K562 (cell line): ENCODE measurements around the gene SEC14L1. TPM values are rescaled to one million over a fixed set of nuclear protein-coding genes. Genes with fewer than 3 reads are reported as not detected.

ENCODE experiments used
- ATAC-seq: fragments of 200-7000 bp; cut with Tn5 transposase; 3 replicates; pipeline ENCODE4 v1.9.1; 2020; ENCODE audit warnings: moderate library complexity
- BruUV-seq: library from RNA; stranded (reverse); fragments of 400-500 nt; replicated peaks from 2 replicates; lab custom pipeline; 2021; lab: Mats Ljungman, UMichigan
- CTCF ChIA-PET: fragments of 300-600 bp; formaldehyde crosslinking; extraction: SDS; loops from one replicate; lab custom pipeline; 2021; ENCODE audit warnings: low intra/inter-chr PET ratio; lab: Yijun Ruan, JAX
- POLR2A ChIA-PET: fragments of 300-600, 350-650 bp; sonication (Branson Sonifier 250); formaldehyde crosslinking; extraction: SDS; loops from one replicate; lab custom pipeline; 2021; ENCODE audit warnings: antibody characterized with exemption, inconsistent platforms; lab: Yijun Ruan, JAX
- DNase-seq, 4 experiments: peaks; one replicate each; pipeline versions ENCODE4 v3.0.0 to v3.0.0-alpha.2; 2011 to 2018; ENCODE audit warnings: low spot score in 3 of 4, mixed read lengths in 3 of 4; ENCODE audit errors: extremely low read depth in 1 of 4
- FAIRE-seq: peaks from 2 replicates; lab custom pipeline; 2011; peaks lifted over from hg19 to GRCh38; lab: Jason Lieb, UNC
- H2AFZ ChIP-seq: 2 replicates; pipeline ENCODE4 v1.6.0; 2011; ENCODE audit warnings: low read depth, low read length, control low read depth, inconsistent platforms
- H3K27ac ChIP-seq: fragments of 200-600 bp; 3 replicates; pipeline ENCODE4 v1.8.0; 2011; ENCODE audit warnings: low read depth, mild to moderate bottlenecking, control low read depth, inconsistent platforms, low read length, moderate library complexity, mixed read lengths; ENCODE audit errors: extremely low read depth
- H3K27me3 ChIP-seq, 2 experiments: fragments of 300-600 bp in 1 of 2; 2 replicates in 1 of 2; 3 replicates in 1 of 2; pipeline versions ENCODE4 v1.6.0 to v1.8.0; 2011; ENCODE audit warnings: inconsistent platforms in 2 of 2, low read length in 2 of 2, mild to moderate bottlenecking in 1 of 2, mixed read lengths in 1 of 2, moderate library complexity in 1 of 2; ENCODE audit not compliant: control insufficient read depth in 2 of 2, insufficient read depth in 2 of 2
- H3K36me3 ChIP-seq: fragments of 300-600 bp; 3 replicates; pipeline ENCODE4 v1.8.0; 2011; ENCODE audit warnings: mild to moderate bottlenecking, low read length, inconsistent platforms; ENCODE audit not compliant: control insufficient read depth, insufficient read depth
- H3K4me1 ChIP-seq, 2 experiments: fragments of 200-600 bp in 1 of 2; replicated peaks in 1 of 2; 2 replicates in 1 of 2; 3 replicates in 1 of 2; pipeline versions ENCODE4 v1.5.1 to v1.8.0; 2011; ENCODE audit warnings: inconsistent platforms in 2 of 2, low read length in 2 of 2, mild to moderate bottlenecking in 1 of 2, mixed read lengths in 1 of 2, moderate library complexity in 1 of 2; ENCODE audit not compliant: control insufficient read depth in 2 of 2, insufficient read depth in 2 of 2
- H3K4me2 ChIP-seq: 2 replicates; pipeline ENCODE4 v1.6.1; 2011; ENCODE audit warnings: low read length, control low read depth, inconsistent platforms, mixed read lengths; ENCODE audit not compliant: insufficient read depth
- H3K4me3 ChIP-seq: fragments of 200-600 bp; sonication (generic), shearing (Covaris generic); 2 replicates; pipeline ENCODE4 v1.5.1; 2016; ENCODE audit warnings: control low read depth, inconsistent platforms
- H3K79me2 ChIP-seq: fragments of 200-600 bp; 3 replicates; pipeline ENCODE4 v1.8.0; 2011; ENCODE audit warnings: low read length, inconsistent platforms; ENCODE audit not compliant: control insufficient read depth, insufficient read depth
- H3K9ac ChIP-seq, 2 experiments: 2 replicates each; pipeline versions ENCODE4 v1.6.0 to v1.6.1; 2011; ENCODE audit warnings: low read depth in 2 of 2, low read length in 2 of 2, control low read depth in 1 of 2, inconsistent platforms in 1 of 2, mild to moderate bottlenecking in 1 of 2, mixed read lengths in 1 of 2; ENCODE audit not compliant: insufficient read depth in 1 of 2
- H3K9me1 ChIP-seq: one replicate; pipeline ENCODE4 v1.6.0; 2011; ENCODE audit warnings: inconsistent platforms, mild to moderate bottlenecking, low read length, moderate library complexity; ENCODE audit not compliant: control insufficient read depth, insufficient read depth
- H3K9me3 ChIP-seq: replicated peaks from 2 replicates; pipeline ENCODE4 v1.5.1; 2011; ENCODE audit warnings: low read depth, low read length, inconsistent platforms; ENCODE audit not compliant: control insufficient read depth, insufficient read depth
- H4K20me1 ChIP-seq: replicated peaks from 2 replicates; pipeline ENCODE4 v1.6.1; 2011; ENCODE audit warnings: low read length, inconsistent platforms, mixed read lengths; ENCODE audit not compliant: control insufficient read depth, insufficient read depth
- BCL6 ChIP-seq: fragments of 250-450 bp; sonication (Bioruptor Pico); IDR thresholded peaks from 2 replicates; pipeline ENCODE4 v1.4.0; 2020
- ETV5 ChIP-seq: sonication (generic); formaldehyde crosslinking; IDR thresholded peaks from 2 replicates; pipeline ENCODE4 v1.4.0; 2020; ENCODE audit warnings: low read depth, mild to moderate bottlenecking, missing genetic modification reagents
- FOXP4 ChIP-seq: sonication (generic); formaldehyde crosslinking; IDR thresholded peaks from 2 replicates; pipeline ENCODE4 v1.8.0; 2022; ENCODE audit warnings: mild to moderate bottlenecking, missing genetic modification reagents, borderline replicate concordance
- MYC ChIP-seq, 2 experiments: fragments of 250-450 bp in 1 of 2; sonication (Bioruptor Pico) in 1 of 2; IDR thresholded peaks; 2 replicates each; pipeline versions ENCODE4 v1.5.1 to v1.6.1; 2012 to 2021; ENCODE audit warnings: low read depth in 2 of 2, borderline replicate concordance in 1 of 2, improper control_type of control experiment in 1 of 2, low read length in 1 of 2, mild to moderate bottlenecking in 1 of 2, moderate library complexity in 1 of 2
- PML ChIP-seq: IDR thresholded peaks from 2 replicates; pipeline ENCODE4 v1.6.1; 2012; ENCODE audit warnings: low read length, inconsistent platforms
- SRSF9 ChIP-seq: fragments of 200-400 bp; formaldehyde crosslinking; IDR thresholded peaks from 2 replicates; pipeline ENCODE4 v1.6.1; 2017; ENCODE audit warnings: low read depth, low read length, borderline replicate concordance
- STAT5A ChIP-seq: IDR thresholded peaks from 2 replicates; pipeline ENCODE4 v1.6.1; 2012; ENCODE audit warnings: low read length, inconsistent platforms, borderline replicate concordance
- STAT6 ChIP-seq: sonication (generic); formaldehyde crosslinking; IDR thresholded peaks from 2 replicates; pipeline ENCODE4 v1.8.1; 2023; ENCODE audit warnings: mild to moderate bottlenecking, missing genetic modification reagents
- ZNF408 ChIP-seq: fragments of 250-450 bp; sonication (Bioruptor Pico); IDR thresholded peaks from 2 replicates; pipeline ENCODE4 v1.4.0; 2020; ENCODE audit warnings: low read depth, mild to moderate bottlenecking, moderate library complexity
- WGBS: fragments of 100-300 bp; shearing (Covaris generic); methylation state at CpG from one replicate; pipeline ENCODE4 v1.1.6; 2016; ENCODE audit warnings: low coverage, mixed read lengths; ENCODE audit not compliant: insufficient coverage; ENCODE audit errors: missing lambda C conversion rate; 5-methylcytosine and 5-hydroxymethylcytosine counted together
- in situ Hi-C: fragments of 300-500 bp; cut with MboI; formaldehyde crosslinking; loops from 4 replicates; pipeline ENCODE4 v1.15.0; 2018; ENCODE audit warnings: inconsistent platforms, mixed read lengths
- intact Hi-C: fragments of 100-400 bp; cut with micrococcal nuclease; formaldehyde crosslinking; loops from 2 replicates; pipeline ENCODE4 v1.14.2; 2022
- polyA plus RNA-seq, 8 experiments: library from polyadenylated mRNA; depleted of rRNA in 4 of 8; stranded (reverse) in 5 of 8; unstranded in 3 of 8; fragments of >200 nt; fragmentation: Nextera tagmentation in 2 of 8; fragmentation: Illumina TruSeq in 1 of 8; extraction: Ambion mirVana in 2 of 8; extraction: Trizol in 1 of 8; gene quantifications; 2 replicates each; pipeline versions ENCODE4 v1.2.1 to v1.2.3, GENCODE V29; 2011 to 2014; ENCODE audit warnings: inconsistent platforms in 1 of 8, missing spikeins in 1 of 8
- total RNA-seq, 7 experiments: library from RNA; depleted of rRNA in 6 of 7; stranded (reverse); fragments of >200 nt in 6 of 7; fragmentation: Illumina TruSeq in 2 of 7; extraction: Trizol in 2 of 7; gene quantifications; 2 replicates each; pipeline versions ENCODE4 v1.2.1 to v1.2.3, GENCODE V29; 2011 to 2021; ENCODE audit warnings: low replicate concordance in 1 of 7
- TF ChIP-seq, protein P1 (sequence below): fragments of 250-450 bp; sonication (Bioruptor Pico); IDR thresholded peaks from 2 replicates; pipeline ENCODE4 v1.5.0; 2021
- TF ChIP-seq, protein P2 (sequence below): sonication (generic); formaldehyde crosslinking; IDR thresholded peaks from 2 replicates; pipeline ENCODE4 v1.9.0; 2022; ENCODE audit warnings: mild to moderate bottlenecking, missing genetic modification reagents
- TF ChIP-seq, protein P3 (sequence below): fragments of 250-450 bp; sonication (Bioruptor Pico); IDR thresholded peaks from 2 replicates; pipeline ENCODE4 v1.4.0; 2020; ENCODE audit warnings: mild to moderate bottlenecking, moderate library complexity

The SEC14L1 gene
- total and polyA plus RNA-seq, 9 of the 15 experiments (the other 6 are each of a cell fraction or from before 2014, with no cell fraction given), result 3.1 to 39.7 (median 15.2) TPM

GRCh38 chr17:77151186-77151585, 10.4 kb downstream of the SEC14L1 start:
- ATAC-seq, result no peak
- Histone ChIP-seq H3K4me2 (no peak overlapping the region), H3K9ac (no peak overlapping the region), H4K20me1 (no peaks in the 10 kb centered on the region), H3K79me2 (peaks cover 36% of the 10 kb centered on the region), H3K27me3 (no peaks in the 10 kb centered on the region), H3K9me1 (no peaks in the 10 kb centered on the region), H2AFZ (no peak overlapping the region), H3K36me3 (peaks cover 41% of the 10 kb centered on the region; the same call in 2 of the 3 replicates), H3K9me3 (no peaks in the 10 kb centered on the region), H3K4me3 (no peak overlapping the region), H3K4me1 (peaks cover 0 to 3% of the 10 kb centered on the region in 2 experiments; a peak in 3 of 5 replicates), H3K27ac (no peak overlapping the region)
- intact Hi-C loops, result no loop called here
- DNase-seq, result no peak
- in situ Hi-C loops, result no loop called here
- FAIRE-seq, result no peak
- ChIA-PET CTCF (no interaction called here), POLR2A (interaction anchor here (1.3 kb wide), 1 partner anchor 9 kb away, joined by 6 read pairs; no protein-coding TSS in a partner anchor)
- BruUV-seq, result no TSS peak
- WGBS, result 89% methylated on average over 7 of the region's 7 CpGs
- TF ChIP-seq MYC (IDR thresholded peaks at IDR 0.05; ENCODE audit: low read depth, low read length) (no peak), MYC (CRISPR knock-in tag; IDR thresholded peaks at IDR 0.05; ENCODE audit: borderline replicate concordance, low read depth) (no peak), ZNF408 (CRISPR knock-in tag) (no peak), ETV5 (CRISPR knock-in tag) (no peak), BCL6 (no peak), SRSF9 (no peak), FOXP4 (no peak), STAT5A (no peak), PML (no peak), STAT6 (CRISPR knock-in tag) (no peak)
- TF ChIP-seq, protein P1, sequence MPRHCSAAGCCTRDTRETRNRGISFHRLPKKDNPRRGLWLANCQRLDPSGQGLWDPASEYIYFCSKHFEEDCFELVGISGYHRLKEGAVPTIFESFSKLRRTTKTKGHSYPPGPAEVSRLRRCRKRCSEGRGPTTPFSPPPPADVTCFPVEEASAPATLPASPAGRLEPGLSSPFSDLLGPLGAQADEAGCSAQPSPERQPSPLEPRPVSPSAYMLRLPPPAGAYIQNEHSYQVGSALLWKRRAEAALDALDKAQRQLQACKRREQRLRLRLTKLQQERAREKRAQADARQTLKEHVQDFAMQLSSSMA, result no peak
- TF ChIP-seq, protein P2, sequence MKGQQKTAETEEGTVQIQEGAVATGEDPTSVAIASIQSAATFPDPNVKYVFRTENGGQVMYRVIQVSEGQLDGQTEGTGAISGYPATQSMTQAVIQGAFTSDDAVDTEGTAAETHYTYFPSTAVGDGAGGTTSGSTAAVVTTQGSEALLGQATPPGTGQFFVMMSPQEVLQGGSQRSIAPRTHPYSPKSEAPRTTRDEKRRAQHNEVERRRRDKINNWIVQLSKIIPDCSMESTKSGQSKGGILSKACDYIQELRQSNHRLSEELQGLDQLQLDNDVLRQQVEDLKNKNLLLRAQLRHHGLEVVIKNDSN, result no peak
- TF ChIP-seq, protein P3, sequence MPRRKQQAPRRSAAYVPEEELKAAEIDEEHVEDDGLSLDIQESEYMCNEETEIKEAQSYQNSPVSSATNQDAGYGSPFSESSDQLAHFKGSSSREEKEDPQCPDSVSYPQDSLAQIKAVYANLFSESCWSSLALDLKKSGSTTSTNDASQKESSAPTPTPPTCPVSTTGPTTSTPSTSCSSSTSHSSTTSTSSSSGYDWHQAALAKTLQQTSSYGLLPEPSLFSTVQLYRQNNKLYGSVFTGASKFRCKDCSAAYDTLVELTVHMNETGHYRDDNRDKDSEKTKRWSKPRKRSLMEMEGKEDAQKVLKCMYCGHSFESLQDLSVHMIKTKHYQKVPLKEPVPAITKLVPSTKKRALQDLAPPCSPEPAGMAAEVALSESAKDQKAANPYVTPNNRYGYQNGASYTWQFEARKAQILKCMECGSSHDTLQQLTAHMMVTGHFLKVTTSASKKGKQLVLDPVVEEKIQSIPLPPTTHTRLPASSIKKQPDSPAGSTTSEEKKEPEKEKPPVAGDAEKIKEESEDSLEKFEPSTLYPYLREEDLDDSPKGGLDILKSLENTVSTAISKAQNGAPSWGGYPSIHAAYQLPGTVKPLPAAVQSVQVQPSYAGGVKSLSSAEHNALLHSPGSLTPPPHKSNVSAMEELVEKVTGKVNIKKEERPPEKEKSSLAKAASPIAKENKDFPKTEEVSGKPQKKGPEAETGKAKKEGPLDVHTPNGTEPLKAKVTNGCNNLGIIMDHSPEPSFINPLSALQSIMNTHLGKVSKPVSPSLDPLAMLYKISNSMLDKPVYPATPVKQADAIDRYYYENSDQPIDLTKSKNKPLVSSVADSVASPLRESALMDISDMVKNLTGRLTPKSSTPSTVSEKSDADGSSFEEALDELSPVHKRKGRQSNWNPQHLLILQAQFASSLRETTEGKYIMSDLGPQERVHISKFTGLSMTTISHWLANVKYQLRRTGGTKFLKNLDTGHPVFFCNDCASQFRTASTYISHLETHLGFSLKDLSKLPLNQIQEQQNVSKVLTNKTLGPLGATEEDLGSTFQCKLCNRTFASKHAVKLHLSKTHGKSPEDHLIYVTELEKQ (CRISPR knock-in tag), result no peak
